HG03575 (cell line): ENCODE measurements around the gene ADAMTSL2.

ENCODE experiments used
- ATAC-seq: cut with Tn5 transposase; IDR thresholded peaks from one replicate; pipeline ENCODE4 v1.9.1; 2021; ENCODE audit not compliant: unreplicated experiment, insufficient number of reproducible peaks, low FRiP score; ENCODE audit errors: extremely low read depth

The ADAMTSL2 gene

GRCh38 chr9:133534346-133535291 lies at the start of gene ADAMTSL2:
TSS of gene ADAMTSL2 (plus strand) at chr9:133534704. CDS start at chr9:133536713, 2,009 bp downstream.
- ATAC-seq: no peak

- ATAC-seq: no peak
These were observed 48.8 kb upstream of the ADAMTSL2 start for GRCh38 chr9:133485531-133486260.

- ATAC-seq: no peak
These were observed 47.2 kb upstream of the ADAMTSL2 start for GRCh38 chr9:133487331-133487725.

- no peak for ATAC-seq
These were observed 45.7 kb upstream of the ADAMTSL2 start for GRCh38 chr9:133488686-133489252.

GRCh38 chr9:133489253-133490190 lies 45.0 kb upstream of the ADAMTSL2 start:
- ATAC-seq: no peak

- ATAC-seq: no peak
These were observed 44.3 kb upstream of the ADAMTSL2 start for GRCh38 chr9:133490201-133490681.

- no peak for ATAC-seq
These were observed 43.4 kb upstream of the ADAMTSL2 start for GRCh38 chr9:133490865-133491655.

GRCh38 chr9:133491656-133491925 lies 42.9 kb upstream of the ADAMTSL2 start:
- ATAC-seq: no peak

GRCh38 chr9:133492061-133493021 lies 42.2 kb upstream of the ADAMTSL2 start:
- no peak for ATAC-seq

- ATAC-seq: no peak
These were observed 41.1 kb upstream of the ADAMTSL2 start for GRCh38 chr9:133493428-133493827.

- no peak for ATAC-seq
These were observed 40.5 kb upstream of the ADAMTSL2 start for GRCh38 chr9:133493845-133494540.

GRCh38 chr9:133494636-133495326 lies 39.7 kb upstream of the ADAMTSL2 start:
- no peak for ATAC-seq

- no peak for ATAC-seq
These were observed 38.9 kb upstream of the ADAMTSL2 start for GRCh38 chr9:133495327-133496293.

GRCh38 chr9:133496861-133497842 lies 37.4 kb upstream of the ADAMTSL2 start:
- no peak for ATAC-seq
